GM12874 (cell line): Measurements from ENCODE around the gene SPSB1.

Experiments
- CTCF ChIP-seq: IDR thresholded peaks from 2 replicates; pipeline ENCODE4 v1.5.1; 2011; ENCODE audit warnings: low read depth, mild to moderate bottlenecking, control low read depth, low read length, moderate library complexity; ENCODE audit not compliant: insufficient read depth

SPSB1 gene

GRCh38 chr1:9355503-9355902 is 62.8 kb downstream of the SPSB1 start:
- TF ChIP-seq CTCF, result no peak

- no peak for TF ChIP-seq CTCF
Observed at GRCh38 chr1:9356021-9356420, 63.3 kb downstream of the SPSB1 start.

DNA sequence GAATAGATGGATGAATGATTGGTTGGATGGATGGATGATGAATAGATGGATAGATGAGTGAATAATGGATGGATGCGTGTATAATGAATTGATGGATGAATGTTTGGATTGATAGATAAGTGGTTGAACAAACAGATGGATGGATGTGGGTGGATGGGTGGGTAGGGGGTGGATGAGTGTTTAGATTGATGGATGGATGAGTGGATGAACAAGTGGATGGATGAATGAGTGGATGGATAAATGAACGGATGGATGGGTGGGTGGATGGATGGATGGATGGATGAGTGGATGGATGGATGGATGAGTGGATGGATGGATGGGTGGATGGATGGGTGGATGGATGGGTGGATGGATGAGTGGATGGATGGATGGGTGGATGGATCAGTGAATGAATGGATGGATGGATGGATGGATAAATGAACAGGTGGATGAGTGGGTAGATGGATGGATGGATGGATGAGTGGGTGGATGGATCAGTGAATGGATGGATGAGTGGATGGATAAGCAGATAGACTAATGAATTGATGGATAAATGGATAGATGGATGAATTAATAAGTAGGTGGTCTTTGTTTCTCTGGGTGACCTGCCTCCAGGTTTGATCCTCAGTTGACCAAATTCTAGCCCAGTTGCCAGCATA is 64.3 kb downstream of the SPSB1 start:
- no peak for TF ChIP-seq CTCF

- no peak for TF ChIP-seq CTCF
Observed at GRCh38 chr1:9357958-9358357, 65.3 kb downstream of the SPSB1 start.

DNA sequence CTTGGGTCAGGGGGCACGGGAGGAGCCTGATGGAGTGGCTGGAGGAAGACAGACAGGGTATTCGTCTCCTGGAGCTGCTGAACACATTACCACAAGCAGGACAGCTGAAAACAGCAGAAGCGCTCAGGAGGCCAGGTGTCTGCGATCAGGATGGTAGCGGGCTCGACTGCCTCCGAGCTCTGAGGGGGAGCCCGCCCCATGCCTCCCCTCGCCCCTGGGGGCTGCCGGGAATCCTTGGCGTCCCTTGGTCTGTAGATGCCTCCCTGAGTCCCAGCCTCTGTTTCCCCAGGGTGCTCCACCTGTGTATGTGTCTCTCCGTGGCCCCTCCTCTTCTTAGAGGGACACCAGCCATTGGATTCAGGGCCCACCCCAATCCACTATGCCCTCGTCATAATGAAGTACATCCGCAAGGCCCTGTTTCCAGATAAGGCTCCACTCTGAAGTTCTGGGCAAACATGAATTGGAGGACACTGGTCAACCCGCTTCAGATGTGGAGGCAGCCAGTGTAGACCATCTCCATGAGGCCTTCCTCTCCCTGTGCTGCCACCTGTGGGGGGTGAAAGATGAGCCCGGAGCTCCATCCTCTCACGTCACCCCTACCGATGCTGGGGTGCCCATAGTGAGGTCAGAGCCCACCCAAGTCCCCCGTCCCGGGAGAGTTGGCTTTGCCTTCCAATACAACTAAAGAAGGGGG is 67.8 kb downstream of the SPSB1 start:
- no peak for TF ChIP-seq CTCF

DNA sequence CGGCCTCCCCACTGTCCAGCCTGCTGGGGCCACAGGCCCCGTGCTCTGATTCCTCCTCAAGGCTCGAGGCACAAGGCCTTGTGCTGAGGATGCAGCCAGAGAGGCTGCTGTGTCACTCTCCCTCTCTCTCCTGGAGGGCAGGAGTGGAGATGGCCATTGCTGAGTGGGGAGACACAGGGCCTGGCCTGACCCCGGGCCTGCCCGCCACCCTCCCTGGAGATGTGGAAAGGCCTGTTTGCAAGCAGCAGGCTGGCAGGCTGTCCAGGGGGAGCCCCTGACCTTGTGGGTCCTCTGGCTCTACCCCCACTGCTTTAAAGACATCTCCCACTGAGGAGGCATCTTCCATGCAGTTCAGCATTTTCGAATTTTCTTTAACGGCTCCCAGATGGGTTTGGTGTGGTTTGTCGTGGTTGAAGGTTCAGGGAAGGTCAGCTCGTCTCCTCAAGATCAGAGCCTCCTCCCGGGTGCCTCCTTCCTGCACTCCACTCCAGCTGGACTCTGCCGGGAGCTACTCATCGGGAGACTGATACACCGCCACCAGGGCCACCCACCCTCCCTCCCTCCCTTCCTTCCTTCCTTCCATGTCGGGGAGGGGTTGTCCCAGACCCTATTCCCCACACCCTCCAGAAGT is 69.1 kb downstream of the SPSB1 start:
- no peak for TF ChIP-seq CTCF

DNA sequence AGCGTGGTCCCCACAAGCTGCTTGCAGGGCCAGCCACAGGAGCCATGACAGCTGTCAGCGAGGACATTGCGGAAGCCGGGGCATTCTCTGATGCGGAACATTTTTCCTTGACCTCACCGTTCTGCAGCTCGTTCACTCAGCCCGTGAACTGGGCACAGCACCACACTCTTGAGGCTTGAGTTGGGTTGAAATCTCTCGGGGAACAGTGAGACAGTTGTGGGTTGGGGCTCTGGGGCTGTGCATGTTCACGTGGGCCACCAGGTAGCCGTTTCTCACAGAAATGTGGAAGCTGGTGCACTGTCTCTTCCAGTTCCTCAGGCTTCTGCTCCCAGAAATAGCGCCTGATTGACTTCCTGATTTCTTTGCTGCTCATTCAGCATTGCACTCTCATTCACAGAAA is 69.8 kb downstream of the SPSB1 start:
- TF ChIP-seq CTCF, result no peak
